Osteoblast (primary cell): ENCODE data around the gene MYO1F. TPM values are rescaled to one million over a fixed set of nuclear protein-coding genes. Genes with fewer than 3 reads are reported as not detected.
"Not testable (repeated sequence)": the region's sequence is repeated elsewhere in the genome, so short reads cannot be mapped to it uniquely, and the experiment has no call there.

Source experiments
- DNase-seq: peaks from one replicate; pipeline ENCODE4 v3.0.0; 2011; ENCODE audit warnings: low spot score, mixed read lengths; ENCODE audit not compliant: insufficient read length; ENCODE audit errors: missing footprints
- H2AFZ ChIP-seq: 2 replicates; pipeline ENCODE4 v1.6.0; 2011; ENCODE audit warnings: mild to moderate bottlenecking, low read length
- H3K27ac ChIP-seq: 2 replicates; pipeline ENCODE4 v1.5.1; 2011; ENCODE audit warnings: mild to moderate bottlenecking, low read depth, low read length, moderate library complexity
- H3K27me3 ChIP-seq: 2 replicates; pipeline ENCODE4 v1.6.0; 2012; ENCODE audit warnings: mild to moderate bottlenecking, control low read depth, inconsistent platforms, low read length, moderate library complexity; ENCODE audit not compliant: insufficient read depth
- H3K36me3 ChIP-seq: 2 replicates; pipeline ENCODE4 v1.5.1; 2011; ENCODE audit warnings: mild to moderate bottlenecking, low read length, control low read depth, moderate library complexity; ENCODE audit not compliant: insufficient read depth
- H3K4me1 ChIP-seq: 2 replicates; pipeline ENCODE4 v1.5.1; 2011; ENCODE audit warnings: mild to moderate bottlenecking, low read length, control low read depth, moderate library complexity; ENCODE audit not compliant: insufficient read depth
- H3K4me2 ChIP-seq: 2 replicates; pipeline ENCODE4 v1.6.0; 2011; ENCODE audit warnings: mild to moderate bottlenecking, low read length; ENCODE audit not compliant: insufficient read depth
- H3K4me3 ChIP-seq: fragments of 200-600 bp; sonication (generic); 3 replicates; pipeline ENCODE4 v1.5.1; 2012; ENCODE audit warnings: mild to moderate bottlenecking, low read length, inconsistent platforms; ENCODE audit not compliant: insufficient read depth
- H3K79me2 ChIP-seq: 2 replicates; pipeline ENCODE4 v1.6.0; 2012; ENCODE audit warnings: mild to moderate bottlenecking, low read length, control low read depth, inconsistent platforms; ENCODE audit not compliant: insufficient read depth
- H3K9me3 ChIP-seq: 2 replicates; pipeline ENCODE4 v1.5.1; 2011; ENCODE audit warnings: low read depth, low read length, control low read depth
- H4K20me1 ChIP-seq: 2 replicates; pipeline ENCODE4 v1.6.0; 2012; ENCODE audit warnings: mild to moderate bottlenecking, low read length, control low read depth; ENCODE audit not compliant: insufficient read depth
- total RNA-seq: library from RNA; depleted of rRNA; stranded (reverse); fragments of >200 nt; gene quantifications from 2 replicates; pipeline ENCODE4 v1.2.3, GENCODE V29; 2012
- TF ChIP-seq, protein P1 (sequence below): IDR thresholded peaks from 2 replicates; pipeline ENCODE4 v1.5.1; 2011; ENCODE audit warnings: mild to moderate bottlenecking, low read depth, low read length, moderate library complexity; ENCODE audit errors: extremely low read depth

MYO1F gene
- under 0.01 and 0.72 TPM in 2 replicates for total RNA-seq

DNA sequence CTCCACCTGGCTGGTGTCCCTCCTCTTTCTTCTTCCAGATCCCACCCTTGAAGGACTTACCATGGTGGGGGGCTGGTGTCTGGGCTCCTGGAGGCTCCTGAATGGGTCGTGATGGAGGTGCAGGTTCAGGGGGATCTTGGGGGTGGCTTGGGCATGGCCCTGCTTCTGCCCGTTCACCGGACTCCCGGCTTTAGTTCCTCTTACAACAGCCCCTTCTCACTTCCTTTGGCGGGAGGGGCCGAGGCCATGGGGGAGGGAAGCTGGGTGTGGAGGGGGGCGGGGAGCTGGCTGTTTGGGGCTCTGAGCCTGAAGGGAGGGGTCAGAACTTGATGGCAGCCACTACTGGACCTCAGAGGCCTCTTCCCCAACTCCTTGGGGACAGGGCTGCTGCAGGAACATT is at the start of gene MYO1F:
MYO1F (minus strand) TSS at position 196 of the 400 bp plus-strand sequence; CDS start at position 63, 133 bp downstream.
- no peak within 1 kb of the TSS for H2AFZ ChIP-seq
- DNase-seq: no peak
- H3K36me3 ChIP-seq: no peaks in the 10 kb centered on the region
- no peak within 1 kb of the TSS for H3K4me3 ChIP-seq
- H3K9me3 ChIP-seq: no peaks in the 10 kb centered on the region
- peaks cover 3% of the 10 kb centered on the region for H3K4me1 ChIP-seq
- no peaks in the 10 kb centered on the region for H3K79me2 ChIP-seq
- H4K20me1 ChIP-seq: no peaks in the 10 kb centered on the region
- no peak within 1 kb of the TSS for H3K27ac ChIP-seq
- no peak within 1 kb of the TSS for H3K4me2 ChIP-seq
- H3K27me3 ChIP-seq: peaks cover 3% of the 10 kb centered on the region
- TF ChIP-seq, protein P1, sequence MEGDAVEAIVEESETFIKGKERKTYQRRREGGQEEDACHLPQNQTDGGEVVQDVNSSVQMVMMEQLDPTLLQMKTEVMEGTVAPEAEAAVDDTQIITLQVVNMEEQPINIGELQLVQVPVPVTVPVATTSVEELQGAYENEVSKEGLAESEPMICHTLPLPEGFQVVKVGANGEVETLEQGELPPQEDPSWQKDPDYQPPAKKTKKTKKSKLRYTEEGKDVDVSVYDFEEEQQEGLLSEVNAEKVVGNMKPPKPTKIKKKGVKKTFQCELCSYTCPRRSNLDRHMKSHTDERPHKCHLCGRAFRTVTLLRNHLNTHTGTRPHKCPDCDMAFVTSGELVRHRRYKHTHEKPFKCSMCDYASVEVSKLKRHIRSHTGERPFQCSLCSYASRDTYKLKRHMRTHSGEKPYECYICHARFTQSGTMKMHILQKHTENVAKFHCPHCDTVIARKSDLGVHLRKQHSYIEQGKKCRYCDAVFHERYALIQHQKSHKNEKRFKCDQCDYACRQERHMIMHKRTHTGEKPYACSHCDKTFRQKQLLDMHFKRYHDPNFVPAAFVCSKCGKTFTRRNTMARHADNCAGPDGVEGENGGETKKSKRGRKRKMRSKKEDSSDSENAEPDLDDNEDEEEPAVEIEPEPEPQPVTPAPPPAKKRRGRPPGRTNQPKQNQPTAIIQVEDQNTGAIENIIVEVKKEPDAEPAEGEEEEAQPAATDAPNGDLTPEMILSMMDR: no peak

GRCh38 chr19:8626842-8627241 is 49.6 kb upstream of the MYO1F start:
- Histone ChIP-seq H3K27me3 (peaks cover 2% of the 10 kb centered on the region), H3K4me1 (no peaks in the 10 kb centered on the region), H3K4me2 (no peak overlapping the region), H3K4me3 (no peak overlapping the region), H3K79me2 (no peaks in the 10 kb centered on the region), H3K36me3 (no peaks in the 10 kb centered on the region), H3K9me3 (no peaks in the 10 kb centered on the region), H4K20me1 (no peaks in the 10 kb centered on the region), H3K27ac (no peak overlapping the region), H2AFZ (no peak overlapping the region)
- TF ChIP-seq, protein P1: no peak
- no peak for DNase-seq

- not testable (repeated sequence) for H3K79me2 ChIP-seq, H3K27ac ChIP-seq, H3K36me3 ChIP-seq, H3K9me3 ChIP-seq, H3K4me1 ChIP-seq, H2AFZ ChIP-seq, DNase-seq, H4K20me1 ChIP-seq, H3K4me3 ChIP-seq, H3K4me2 ChIP-seq, H3K27me3 ChIP-seq
- TF ChIP-seq, protein P1: peak; percentile 29
These were observed 45.6 kb upstream of the MYO1F start for GRCh38 chr19:8622886-8623285.

- no peaks in the 10 kb centered on the region for H3K27me3 ChIP-seq
- DNase-seq: no peak
- no peak overlapping the region for H3K4me2 ChIP-seq
- no peaks in the 10 kb centered on the region for H3K79me2 ChIP-seq
- TF ChIP-seq, protein P1: no peak
- peaks cover 5% of the 10 kb centered on the region for H3K4me1 ChIP-seq
- H3K9me3 ChIP-seq: no peaks in the 10 kb centered on the region
- H4K20me1 ChIP-seq: no peaks in the 10 kb centered on the region
- H3K27ac ChIP-seq: no peak overlapping the region
- no peaks in the 10 kb centered on the region for H3K36me3 ChIP-seq
- H3K4me3 ChIP-seq: no peak overlapping the region
- H2AFZ ChIP-seq: no peak overlapping the region
These were observed 41.5 kb upstream of the MYO1F start for GRCh38 chr19:8618751-8619150.
